Esophagus squamous epithelium (tissue), 4 donors: ENCODE data around the gene SCAANT1.
A peak's percentile ranks its signal among the peaks of the same experiment; 100 is the strongest.

Source experiments
- POLR2A ChIP-seq, 4 donors: fragments of 450-650 bp; IDR thresholded peaks; one replicate each; pipeline ENCODE4 v1.6.1; 2017; ENCODE audit warnings: antibody characterized with exemption in 4 of 4, mild to moderate bottlenecking in 4 of 4, moderate library complexity in 3 of 4
- TF ChIP-seq, protein P1 (sequence below), 6 experiments: fragments of 450-650 bp in 4 of 6; fragments of 200-600 bp in 2 of 6; sonication (generic) in 2 of 6; IDR thresholded peaks; one replicate each; pipeline ENCODE4 v1.5.1; 2016 to 2019; ENCODE audit warnings: antibody characterized with exemption in 6 of 6, mild to moderate bottlenecking in 4 of 6, moderate library complexity in 4 of 6

DNA sequence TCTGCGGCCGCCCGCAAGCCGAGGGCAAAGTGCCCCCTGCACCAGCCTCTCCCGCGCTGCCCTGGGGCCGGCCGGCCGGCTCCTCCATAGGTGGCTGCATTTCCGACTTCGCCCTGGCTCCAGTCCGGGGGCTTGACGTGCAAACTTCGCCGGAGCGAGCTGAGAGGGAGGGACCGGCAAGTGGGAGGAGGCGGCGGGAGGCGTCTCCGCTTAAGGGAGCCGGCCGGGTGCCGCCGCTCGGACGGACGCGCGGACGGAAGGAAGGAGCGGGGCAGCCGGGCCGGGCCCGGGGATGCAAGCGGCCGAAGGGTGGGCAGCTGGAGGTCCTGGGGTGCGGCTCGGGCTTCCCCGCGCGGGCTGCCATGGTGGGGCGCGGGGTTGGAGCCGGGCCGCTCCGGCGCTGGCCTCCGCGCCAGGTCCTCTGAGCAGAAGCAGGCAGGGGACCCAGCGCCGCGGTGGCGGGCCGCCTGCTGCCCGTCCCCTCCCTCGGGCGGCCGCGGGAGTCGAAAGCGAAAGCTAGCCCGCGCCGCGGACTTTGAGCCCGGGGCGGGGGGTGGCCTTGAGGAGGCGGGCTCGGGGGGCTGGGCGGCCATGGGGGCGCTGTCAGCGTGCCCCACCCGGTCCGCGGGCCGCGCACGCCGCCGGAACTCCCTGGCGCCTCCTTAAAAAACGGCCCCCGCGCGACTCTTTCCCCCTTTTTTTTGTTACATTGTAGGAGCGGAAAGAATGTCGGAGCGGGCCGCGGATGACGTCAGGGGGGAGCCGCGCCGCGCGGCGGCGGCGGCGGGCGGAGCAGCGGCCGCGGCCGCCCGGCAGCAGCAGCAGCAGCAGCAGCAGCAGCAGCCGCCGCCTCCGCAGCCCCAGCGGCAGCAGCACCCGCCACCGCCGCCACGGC lies at the start of gene SCAANT1:
- TF ChIP-seq POLR2A (IDR thresholded peaks at IDR 0.05) = peak in 3 of 4 donors; percentile 35 to 71 (median 70)
- TF ChIP-seq, protein P1, sequence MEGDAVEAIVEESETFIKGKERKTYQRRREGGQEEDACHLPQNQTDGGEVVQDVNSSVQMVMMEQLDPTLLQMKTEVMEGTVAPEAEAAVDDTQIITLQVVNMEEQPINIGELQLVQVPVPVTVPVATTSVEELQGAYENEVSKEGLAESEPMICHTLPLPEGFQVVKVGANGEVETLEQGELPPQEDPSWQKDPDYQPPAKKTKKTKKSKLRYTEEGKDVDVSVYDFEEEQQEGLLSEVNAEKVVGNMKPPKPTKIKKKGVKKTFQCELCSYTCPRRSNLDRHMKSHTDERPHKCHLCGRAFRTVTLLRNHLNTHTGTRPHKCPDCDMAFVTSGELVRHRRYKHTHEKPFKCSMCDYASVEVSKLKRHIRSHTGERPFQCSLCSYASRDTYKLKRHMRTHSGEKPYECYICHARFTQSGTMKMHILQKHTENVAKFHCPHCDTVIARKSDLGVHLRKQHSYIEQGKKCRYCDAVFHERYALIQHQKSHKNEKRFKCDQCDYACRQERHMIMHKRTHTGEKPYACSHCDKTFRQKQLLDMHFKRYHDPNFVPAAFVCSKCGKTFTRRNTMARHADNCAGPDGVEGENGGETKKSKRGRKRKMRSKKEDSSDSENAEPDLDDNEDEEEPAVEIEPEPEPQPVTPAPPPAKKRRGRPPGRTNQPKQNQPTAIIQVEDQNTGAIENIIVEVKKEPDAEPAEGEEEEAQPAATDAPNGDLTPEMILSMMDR (IDR thresholded peaks at IDR 0.05) = peak in 4 of 6 experiments; percentile 5 to 23 (median 17)
